ENCODE data around the gene SPCS2.
"Not testable (repeated sequence)": the region's sequence is repeated elsewhere in the genome, so short reads cannot be mapped to it uniquely, and the experiment has no call there.

The SPCS2 gene

DNA sequence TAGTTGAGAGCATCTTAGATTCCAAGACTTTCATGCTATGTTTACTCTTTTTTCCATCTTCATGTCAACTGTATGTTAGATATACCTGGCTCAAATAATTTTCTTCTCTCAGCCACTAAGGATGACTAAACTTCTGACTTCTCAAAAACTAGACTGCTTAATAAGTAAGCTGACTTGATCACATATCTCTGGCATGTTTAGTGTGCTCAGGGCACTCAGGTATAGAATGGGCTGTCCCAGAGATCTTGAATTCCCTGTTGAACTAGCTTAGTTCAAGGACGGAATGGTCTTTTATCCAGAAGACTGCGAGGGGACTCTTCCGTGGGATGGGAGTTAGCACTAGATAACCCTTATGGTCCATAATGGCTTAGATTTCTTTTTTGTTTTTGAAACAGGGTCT is 52.6 kb downstream of the SPCS2 start:
- no peak for DNase-seq (ENCODE audit: low read depth, low spot score)

DNA sequence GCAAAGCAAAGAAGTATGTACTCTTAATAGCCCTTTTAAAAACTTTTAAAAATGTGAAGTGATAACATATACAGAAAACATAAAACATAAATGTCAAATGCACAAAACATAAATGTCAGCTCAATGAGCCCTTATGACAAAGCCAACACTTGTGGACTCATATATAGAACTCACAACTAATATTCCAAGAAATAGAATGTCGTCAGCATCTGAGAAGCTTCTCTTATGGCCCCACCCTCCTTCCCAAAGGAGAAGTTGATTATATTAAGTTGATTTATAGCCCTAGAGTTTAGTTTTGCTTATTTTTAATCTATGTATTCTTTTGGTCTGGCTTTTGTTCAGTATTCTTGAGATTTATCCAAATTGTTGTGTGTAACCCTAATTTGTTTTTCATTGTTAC is 53.5 kb downstream of the SPCS2 start:
- no peak for DNase-seq (ENCODE audit: low read depth, low spot score)

- DNase-seq (ENCODE audit: low read depth, low spot score) = no peak
These were observed 55.1 kb downstream of the SPCS2 start for GRCh38 chr11:75004215-75004614.

GRCh38 chr11:75011357-75011756 is 62.3 kb downstream of the SPCS2 start:
- DNase-seq (ENCODE audit: low read depth, low spot score) = no peak

GRCh38 chr11:75011872-75012271 is 62.8 kb downstream of the SPCS2 start:
- no peak for DNase-seq (ENCODE audit: low read depth, low spot score)

DNA sequence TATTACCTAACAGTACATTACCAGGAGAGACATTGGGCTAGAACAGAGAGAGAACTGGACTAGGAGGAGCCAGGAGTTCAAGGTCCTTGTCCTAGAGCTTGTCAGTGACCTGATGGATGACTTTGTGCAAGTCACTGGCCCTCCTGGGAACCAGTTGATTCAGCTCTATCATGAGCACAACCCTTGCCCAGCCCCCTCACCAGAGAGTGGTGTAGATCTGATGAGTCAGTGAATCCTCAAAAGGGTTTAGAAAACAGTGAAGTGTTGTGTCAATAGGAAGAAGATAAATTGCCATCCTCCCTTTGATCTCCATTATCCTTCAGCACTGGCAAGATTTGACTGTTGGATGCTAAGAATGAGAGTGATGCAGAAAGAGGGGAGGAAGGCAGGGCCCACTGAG is 64.0 kb downstream of the SPCS2 start:
- no peak for DNase-seq (ENCODE audit: low read depth, low spot score)

DNA sequence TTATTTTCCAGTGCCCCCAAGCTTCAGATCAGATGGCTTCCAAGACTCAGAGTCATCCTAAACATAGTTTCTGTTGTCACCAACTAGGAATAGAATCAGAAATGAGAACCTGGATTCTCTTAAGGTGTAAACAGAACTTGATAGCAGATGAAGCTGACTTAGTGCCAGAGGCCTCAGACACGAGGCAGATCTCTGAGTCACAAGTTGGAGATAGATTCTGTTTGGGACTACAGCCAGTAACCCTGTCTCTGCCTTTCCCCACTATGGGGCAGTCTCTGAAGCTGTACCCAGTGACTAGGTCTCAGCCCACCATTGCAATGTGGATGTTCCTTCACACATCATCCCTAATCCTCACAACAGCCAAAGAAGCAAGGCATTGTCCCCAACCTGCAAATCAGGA is 65.1 kb downstream of the SPCS2 start:
- no peak for DNase-seq (ENCODE audit: low read depth, low spot score)

- DNase-seq (ENCODE audit: low read depth, low spot score) = not testable (repeated sequence)
These were observed 70.1 kb downstream of the SPCS2 start for GRCh38 chr11:75019200-75019599.

GRCh38 chr11:75020328-75020727 is 71.3 kb downstream of the SPCS2 start:
- DNase-seq (ENCODE audit: low read depth, low spot score) = not testable (repeated sequence)

- DNase-seq (ENCODE audit: low read depth, low spot score) = no peak
These were observed 73.2 kb downstream of the SPCS2 start for GRCh38 chr11:75022296-75022695.

DNA sequence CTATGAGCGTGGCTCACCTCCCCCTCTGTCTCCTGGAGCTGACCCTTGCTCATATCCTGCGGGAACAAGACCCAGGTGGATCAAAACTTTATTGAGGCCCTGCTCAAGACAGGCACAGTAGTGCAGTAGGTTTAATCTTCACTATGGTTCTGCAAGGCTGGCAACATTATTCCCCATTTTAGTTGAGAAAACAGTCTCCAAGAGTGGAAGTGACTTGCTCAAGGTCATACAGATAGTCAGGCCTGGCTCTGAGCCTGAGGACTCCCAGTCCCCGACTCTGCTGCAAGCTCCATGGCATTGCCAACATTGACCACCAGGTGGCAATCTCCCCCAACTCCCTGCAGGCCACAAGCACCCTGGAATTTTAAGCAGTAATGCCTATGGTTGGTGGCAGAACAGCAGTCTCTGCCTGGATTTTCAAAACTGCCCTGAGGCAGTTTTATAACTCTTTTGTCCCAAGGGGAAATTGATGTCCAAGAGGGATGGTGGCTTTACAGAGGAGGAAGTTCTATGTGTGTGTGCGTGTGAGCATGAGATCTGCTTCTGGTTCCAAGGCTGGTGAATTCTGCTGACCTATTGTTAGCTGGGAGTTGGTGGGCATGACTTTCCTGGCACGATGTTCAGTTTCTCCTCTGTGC is 73.8 kb downstream of the SPCS2 start:
- peak; percentile 43 for DNase-seq (ENCODE audit: low read depth, low spot score)

DNA sequence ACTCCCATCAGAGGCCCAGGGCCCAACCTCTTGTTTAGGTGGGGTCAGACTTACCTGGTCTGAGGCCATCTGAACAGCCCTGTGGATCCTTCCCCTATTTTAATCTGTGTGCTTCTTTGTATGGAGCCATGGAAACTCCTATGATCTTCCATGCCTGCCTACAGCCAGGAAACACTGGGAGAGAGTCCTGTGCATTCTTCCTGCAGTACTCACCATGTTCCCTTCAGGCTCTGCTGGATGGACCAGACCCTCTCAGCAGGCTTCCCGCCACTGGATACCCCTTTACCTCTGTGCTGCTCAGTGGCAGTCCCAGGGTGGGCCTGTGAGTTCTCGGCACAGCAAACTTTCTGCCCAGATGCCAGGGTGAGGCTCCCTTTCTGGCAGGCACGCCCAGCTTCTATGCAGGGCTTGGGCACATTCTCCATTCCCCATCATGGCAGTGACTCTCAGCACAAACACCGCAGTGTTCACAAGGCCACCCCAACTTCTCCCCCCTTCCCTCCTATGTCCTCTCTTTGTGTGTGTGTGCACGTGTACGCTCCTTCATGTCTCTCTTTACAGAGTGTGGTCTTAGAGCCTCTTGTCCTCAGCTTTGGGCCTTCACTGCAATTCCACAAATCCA is 74.5 kb downstream of the SPCS2 start:
- no peak for DNase-seq (ENCODE audit: low read depth, low spot score)

DNA sequence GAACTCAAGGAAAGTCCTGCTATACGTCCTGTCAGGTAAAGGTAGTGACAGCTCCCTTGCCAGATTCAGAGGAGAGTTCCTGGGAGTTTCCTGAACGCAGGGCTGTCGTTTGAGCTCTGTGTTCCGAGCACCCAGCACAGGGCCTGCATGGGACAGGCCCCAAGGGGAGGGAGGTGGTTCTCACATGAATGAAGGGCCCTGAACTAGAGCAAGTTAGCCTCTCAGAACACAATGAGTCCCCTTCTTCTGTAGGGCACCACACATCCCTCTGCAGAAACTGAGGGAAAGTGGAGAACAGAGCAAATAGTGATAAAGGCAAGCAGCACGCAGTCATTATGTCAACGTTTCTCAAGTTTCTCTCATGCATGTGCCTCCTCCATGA is 75.0 kb downstream of the SPCS2 start:
- DNase-seq (ENCODE audit: low read depth, low spot score) = no peak

GRCh38 chr11:75024764-75025211 is 75.7 kb downstream of the SPCS2 start:
- no peak for DNase-seq (ENCODE audit: low read depth, low spot score)

DNA sequence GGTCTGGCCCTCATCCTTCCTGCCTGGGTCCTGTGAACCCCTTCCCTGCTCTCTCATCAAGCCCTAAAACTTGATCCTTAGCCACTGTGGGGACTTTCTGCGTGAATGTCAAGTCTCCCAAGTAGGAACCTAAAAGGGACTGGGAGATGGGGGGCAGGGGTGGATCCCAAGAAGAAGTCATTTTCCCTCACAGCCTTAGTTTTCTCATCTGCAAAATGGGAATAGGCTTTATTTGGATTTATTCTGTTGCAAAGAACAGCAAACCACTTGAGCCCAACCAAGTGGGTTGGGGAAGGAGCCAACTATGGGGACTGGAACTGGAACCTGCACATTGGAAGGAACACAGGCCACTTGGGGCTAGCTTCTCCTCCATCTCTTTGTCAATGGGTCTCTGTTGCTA is 76.5 kb downstream of the SPCS2 start:
- DNase-seq (ENCODE audit: low read depth, low spot score) = no peak

DNA sequence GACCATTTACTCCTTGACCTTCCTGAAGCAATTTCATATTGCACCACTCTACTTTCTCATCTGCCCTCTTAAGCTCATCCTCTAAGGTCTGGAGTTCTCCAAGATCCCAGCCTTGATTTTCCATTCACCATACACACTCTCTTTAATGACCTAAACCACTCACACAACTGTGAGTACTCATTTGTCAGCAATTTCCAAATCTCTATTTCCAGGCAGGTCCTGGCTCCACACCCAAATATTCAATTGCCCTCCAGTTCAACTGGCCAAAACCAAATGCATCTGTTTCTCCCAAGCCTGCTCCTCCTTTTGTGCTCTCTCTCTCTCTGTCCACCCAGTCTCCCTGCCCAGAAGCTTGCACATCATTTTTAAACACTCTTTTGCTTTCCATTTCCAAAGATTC is 79.3 kb downstream of the SPCS2 start:
- no peak for DNase-seq (ENCODE audit: low read depth, low spot score)
